Measurements from ENCODE around the gene SLC7A7. TPM values are rescaled to one million over a fixed set of nuclear protein-coding genes. Genes with fewer than 3 reads are reported as not detected.

Gene SLC7A7
- total and polyA plus RNA-seq, 2 experiments from 2014 or later, result 3.6 to 4.1 TPM

DNA sequence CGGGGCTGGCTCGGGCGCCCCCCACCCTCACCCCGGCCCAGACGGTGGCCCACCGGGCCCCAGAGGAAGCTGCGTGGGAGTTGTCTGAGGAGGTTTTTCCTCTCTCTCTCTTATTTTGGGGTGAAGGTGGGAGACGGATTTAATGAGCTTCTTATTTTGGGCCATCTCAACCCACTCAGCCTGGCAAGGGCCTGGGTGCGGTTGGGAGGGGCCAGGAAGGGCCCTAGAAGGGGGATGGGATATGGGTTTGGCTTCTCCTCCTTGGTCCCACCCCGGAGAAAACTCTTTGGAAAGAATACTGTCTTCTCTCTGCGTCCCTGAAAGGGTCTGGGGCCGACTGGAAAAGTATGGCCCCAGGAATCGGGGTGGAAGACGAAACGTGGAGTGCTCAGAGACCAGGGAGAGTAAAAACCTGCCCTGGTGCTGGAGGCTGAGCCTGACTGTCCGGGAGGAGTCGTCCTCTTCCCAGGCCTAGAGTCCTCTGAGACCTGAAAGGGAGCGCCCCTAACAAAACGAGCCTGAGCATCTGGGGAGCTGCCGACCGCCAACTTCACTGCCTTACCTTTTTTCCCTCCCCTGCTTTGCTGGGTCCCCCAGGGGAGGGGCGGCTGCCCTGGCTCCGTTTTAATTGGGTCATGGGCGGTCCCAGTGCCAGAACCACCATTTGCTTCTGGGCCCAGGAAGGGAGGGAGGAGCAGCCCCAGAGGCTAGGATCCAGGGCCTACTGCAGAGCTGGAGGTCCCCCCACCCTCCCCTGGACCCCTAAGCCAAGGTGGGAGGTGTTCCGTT is 22.7 kb upstream of the SLC7A7 start:
- Histone ChIP-seq H3K9me2 (ENCODE audit: insufficient read depth) (no peaks in the 10 kb centered on the region), H3K4me1 (ENCODE audit: insufficient read depth) (peaks cover 23% of the 10 kb centered on the region), H3F3A (replicated peaks; ENCODE audit: low read depth) (peaks cover 22% of the 10 kb centered on the region), H3K27me3 (ENCODE audit: insufficient read depth) (no peaks in the 10 kb centered on the region), H3K4me3 (peak overlapping the region; percentile 95), H2AFZ (peak overlapping the region; percentile 93), H3K27ac (ENCODE audit: low read depth) (no peak overlapping the region), H4K20me1 (replicated peaks; ENCODE audit: insufficient read depth) (no peaks in the 10 kb centered on the region), H3K36me3 (ENCODE audit: insufficient read depth) (peaks cover 21% of the 10 kb centered on the region), H3K4me2 (peak overlapping the region; percentile 97), H3K79me2 (replicated peaks; ENCODE audit: insufficient read depth) (peaks cover 26% of the 10 kb centered on the region)
- H3K27ac Mint-ChIP-seq, result peak overlapping the region; percentile 52; the same call in 1 of the 2 replicates
- ATAC-seq (peak; percentile 54), DNase-seq (ENCODE audit: low spot score) (peak; percentile 71)
- H3K27me3 Mint-ChIP-seq (ENCODE audit: insufficient read depth, low read depth, poor library complexity), result peaks cover 16% of the 10 kb centered on the region
- peak overlapping the region; percentile 94 for H3K4me3 Mint-ChIP-seq
- H3K36me3 Mint-ChIP-seq (ENCODE audit: low read depth), result peaks cover 40% of the 10 kb centered on the region
- H3K9me3 Mint-ChIP-seq, result no peaks in the 10 kb centered on the region
- TF ChIP-seq, protein P1, sequence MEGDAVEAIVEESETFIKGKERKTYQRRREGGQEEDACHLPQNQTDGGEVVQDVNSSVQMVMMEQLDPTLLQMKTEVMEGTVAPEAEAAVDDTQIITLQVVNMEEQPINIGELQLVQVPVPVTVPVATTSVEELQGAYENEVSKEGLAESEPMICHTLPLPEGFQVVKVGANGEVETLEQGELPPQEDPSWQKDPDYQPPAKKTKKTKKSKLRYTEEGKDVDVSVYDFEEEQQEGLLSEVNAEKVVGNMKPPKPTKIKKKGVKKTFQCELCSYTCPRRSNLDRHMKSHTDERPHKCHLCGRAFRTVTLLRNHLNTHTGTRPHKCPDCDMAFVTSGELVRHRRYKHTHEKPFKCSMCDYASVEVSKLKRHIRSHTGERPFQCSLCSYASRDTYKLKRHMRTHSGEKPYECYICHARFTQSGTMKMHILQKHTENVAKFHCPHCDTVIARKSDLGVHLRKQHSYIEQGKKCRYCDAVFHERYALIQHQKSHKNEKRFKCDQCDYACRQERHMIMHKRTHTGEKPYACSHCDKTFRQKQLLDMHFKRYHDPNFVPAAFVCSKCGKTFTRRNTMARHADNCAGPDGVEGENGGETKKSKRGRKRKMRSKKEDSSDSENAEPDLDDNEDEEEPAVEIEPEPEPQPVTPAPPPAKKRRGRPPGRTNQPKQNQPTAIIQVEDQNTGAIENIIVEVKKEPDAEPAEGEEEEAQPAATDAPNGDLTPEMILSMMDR (conservative IDR thresholded peaks at IDR 0.05; ENCODE audit: low read depth in 2 of 2), result no peak
- TF ChIP-seq POLR2AphosphoS5 (IDR thresholded peaks at IDR 0.05; ENCODE audit: low read depth), result peak; percentile 27; the same call in 1 of the 2 replicates
- H3K4me1 Mint-ChIP-seq, result peaks cover 34% of the 10 kb centered on the region

DNA sequence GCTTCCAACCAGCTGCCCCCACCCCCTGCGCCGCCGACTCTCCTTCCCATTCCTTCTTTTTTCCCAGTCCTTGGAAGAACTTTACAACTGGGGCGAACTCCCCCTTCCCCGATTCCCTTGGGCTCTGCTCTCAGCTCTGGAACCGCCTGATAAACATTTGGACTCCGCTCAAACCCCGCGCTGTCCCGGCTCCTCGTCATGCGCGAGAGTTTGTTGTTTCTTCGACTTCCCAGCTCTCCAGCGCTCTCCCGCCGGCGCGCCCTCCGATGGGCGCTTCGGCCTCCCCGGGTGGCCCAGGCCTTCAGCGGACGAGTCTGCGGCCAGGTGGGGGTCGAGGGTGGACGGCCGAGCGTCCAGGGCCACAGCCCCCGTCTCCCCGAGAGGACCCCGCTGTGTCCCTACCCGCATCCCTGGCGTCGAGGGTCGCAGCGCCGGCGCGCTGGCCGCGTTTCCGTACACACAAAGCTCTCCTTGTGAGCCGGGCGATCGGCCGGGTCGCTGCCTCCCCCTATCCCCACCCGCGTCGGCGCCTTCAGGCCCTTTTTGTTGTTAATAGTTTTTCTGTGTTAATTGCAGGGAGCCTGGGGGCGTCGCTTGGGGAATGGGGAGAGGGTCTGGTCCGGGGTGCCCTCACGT is 22.0 kb upstream of the SLC7A7 start:
- peak overlapping the region; percentile 88 for H3K27ac ChIP-seq (ENCODE audit: low read depth)
- TF ChIP-seq ZNF331 (CRISPR knock-in tag; IDR thresholded peaks at IDR 0.05; ENCODE audit: low read depth) (no peak), STAT1 (IDR thresholded peaks at IDR 0.05; ENCODE audit: unreplicated experiment) (no peak), JUNB (IDR thresholded peaks at IDR 0.05; ENCODE audit: unreplicated experiment) (no peak), POLR2AphosphoS5 (IDR thresholded peaks at IDR 0.05; ENCODE audit: low read depth) (no peak), NANOG (IDR thresholded peaks at IDR 0.05; ENCODE audit: borderline replicate concordance) (no peak), ZNF114 (CRISPR knock-in tag; IDR thresholded peaks at IDR 0.05) (no peak), CREB1 (CRISPR knock-in tag; IDR thresholded peaks at IDR 0.05; ENCODE audit: low read depth) (no peak), EZH2phosphoT487 (IDR thresholded peaks at IDR 0.05; ENCODE audit: unreplicated experiment) (no peak)
- TF ChIP-seq, protein P1 (conservative IDR thresholded peaks at IDR 0.05; ENCODE audit: low read depth in 2 of 2), result no peak
- TF ChIP-seq, protein P2, sequence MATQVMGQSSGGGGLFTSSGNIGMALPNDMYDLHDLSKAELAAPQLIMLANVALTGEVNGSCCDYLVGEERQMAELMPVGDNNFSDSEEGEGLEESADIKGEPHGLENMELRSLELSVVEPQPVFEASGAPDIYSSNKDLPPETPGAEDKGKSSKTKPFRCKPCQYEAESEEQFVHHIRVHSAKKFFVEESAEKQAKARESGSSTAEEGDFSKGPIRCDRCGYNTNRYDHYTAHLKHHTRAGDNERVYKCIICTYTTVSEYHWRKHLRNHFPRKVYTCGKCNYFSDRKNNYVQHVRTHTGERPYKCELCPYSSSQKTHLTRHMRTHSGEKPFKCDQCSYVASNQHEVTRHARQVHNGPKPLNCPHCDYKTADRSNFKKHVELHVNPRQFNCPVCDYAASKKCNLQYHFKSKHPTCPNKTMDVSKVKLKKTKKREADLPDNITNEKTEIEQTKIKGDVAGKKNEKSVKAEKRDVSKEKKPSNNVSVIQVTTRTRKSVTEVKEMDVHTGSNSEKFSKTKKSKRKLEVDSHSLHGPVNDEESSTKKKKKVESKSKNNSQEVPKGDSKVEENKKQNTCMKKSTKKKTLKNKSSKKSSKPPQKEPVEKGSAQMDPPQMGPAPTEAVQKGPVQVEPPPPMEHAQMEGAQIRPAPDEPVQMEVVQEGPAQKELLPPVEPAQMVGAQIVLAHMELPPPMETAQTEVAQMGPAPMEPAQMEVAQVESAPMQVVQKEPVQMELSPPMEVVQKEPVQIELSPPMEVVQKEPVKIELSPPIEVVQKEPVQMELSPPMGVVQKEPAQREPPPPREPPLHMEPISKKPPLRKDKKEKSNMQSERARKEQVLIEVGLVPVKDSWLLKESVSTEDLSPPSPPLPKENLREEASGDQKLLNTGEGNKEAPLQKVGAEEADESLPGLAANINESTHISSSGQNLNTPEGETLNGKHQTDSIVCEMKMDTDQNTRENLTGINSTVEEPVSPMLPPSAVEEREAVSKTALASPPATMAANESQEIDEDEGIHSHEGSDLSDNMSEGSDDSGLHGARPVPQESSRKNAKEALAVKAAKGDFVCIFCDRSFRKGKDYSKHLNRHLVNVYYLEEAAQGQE (IDR thresholded peaks at IDR 0.05; ENCODE audit: unreplicated experiment), result no peak
- TF ChIP-seq, protein P3, sequence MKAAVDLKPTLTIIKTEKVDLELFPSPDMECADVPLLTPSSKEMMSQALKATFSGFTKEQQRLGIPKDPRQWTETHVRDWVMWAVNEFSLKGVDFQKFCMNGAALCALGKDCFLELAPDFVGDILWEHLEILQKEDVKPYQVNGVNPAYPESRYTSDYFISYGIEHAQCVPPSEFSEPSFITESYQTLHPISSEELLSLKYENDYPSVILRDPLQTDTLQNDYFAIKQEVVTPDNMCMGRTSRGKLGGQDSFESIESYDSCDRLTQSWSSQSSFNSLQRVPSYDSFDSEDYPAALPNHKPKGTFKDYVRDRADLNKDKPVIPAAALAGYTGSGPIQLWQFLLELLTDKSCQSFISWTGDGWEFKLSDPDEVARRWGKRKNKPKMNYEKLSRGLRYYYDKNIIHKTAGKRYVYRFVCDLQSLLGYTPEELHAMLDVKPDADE (IDR thresholded peaks at IDR 0.05), result no peak

More for the DNA sequence above, 22.0 kb upstream of the SLC7A7 start:
- peaks cover 16% of the 10 kb centered on the region for H3K27me3 Mint-ChIP-seq (ENCODE audit: insufficient read depth, low read depth, poor library complexity)
- no peaks in the 10 kb centered on the region for H3K9me2 ChIP-seq (ENCODE audit: insufficient read depth)
- peak overlapping the region; percentile 97 for H3K4me2 ChIP-seq
- H3K36me3 ChIP-seq (ENCODE audit: insufficient read depth), result peaks cover 27% of the 10 kb centered on the region
- peak overlapping the region; percentile 95 for H3K4me3 ChIP-seq
- H4K20me1 ChIP-seq (replicated peaks; ENCODE audit: insufficient read depth), result no peaks in the 10 kb centered on the region
- peaks cover 23% of the 10 kb centered on the region for H3K4me1 ChIP-seq (ENCODE audit: insufficient read depth)
- H3K4me1 Mint-ChIP-seq, result peaks cover 34% of the 10 kb centered on the region
- ATAC-seq (peak; percentile 44), DNase-seq (ENCODE audit: low spot score) (peak; percentile 73)
- H3F3A ChIP-seq (replicated peaks; ENCODE audit: low read depth), result peaks cover 22% of the 10 kb centered on the region
- peaks cover 36% of the 10 kb centered on the region for H3K36me3 Mint-ChIP-seq (ENCODE audit: low read depth)
- H3K9me3 Mint-ChIP-seq, result no peaks in the 10 kb centered on the region
- peak overlapping the region; percentile 94 for H3K4me3 Mint-ChIP-seq
- H2AFZ ChIP-seq, result peak overlapping the region; percentile 93
- no peaks in the 10 kb centered on the region for H3K27me3 ChIP-seq (ENCODE audit: insufficient read depth)
- H3K27ac Mint-ChIP-seq, result peak overlapping the region; percentile 93
- peaks cover 26% of the 10 kb centered on the region for H3K79me2 ChIP-seq (replicated peaks; ENCODE audit: insufficient read depth)
